Measurements from ENCODE around the gene RAI1. TPM values are rescaled to one million over a fixed set of nuclear protein-coding genes. Genes with fewer than 3 reads are reported as not detected.

RAI1 gene
- total RNA-seq, 4 donors from 2014 or later: 19.4 to 38.2 (median 35.3) TPM

- WGBS, 2 donors: 74 to 79% methylated on average over 10 of the region's 10 CpGs
- no peak overlapping the region for H3K4me3 ChIP-seq (ENCODE audit: low read depth, poor library complexity, severe bottlenecking)
- no peak for TF ChIP-seq CTCF (IDR thresholded peaks at IDR 0.05)
- TF ChIP-seq POLR2A (IDR thresholded peaks at IDR 0.05): no peak
- DNase-seq (ENCODE audit: low spot score in 2 of 2): no peak
- intact Hi-C loops (cut with DNase I; ENCODE audit: low total_unique reads): no loop called here
Measured at GRCh38 chr17:17702449-17703139, 21.3 kb downstream of the RAI1 start.

GRCh38 chr17:17703140-17703919, 22.1 kb downstream of the RAI1 start:
- 54 to 69% methylated on average over 14 of the region's 14 CpGs for WGBS, 2 donors

GRCh38 chr17:17704931-17705330, 23.7 kb downstream of the RAI1 start:
- 99 to 100% methylated on average over 2 of the region's 2 CpGs for WGBS, 2 donors

More at GRCh38 chr17:17703140-17703919, 22.1 kb downstream of the RAI1 start:
- intact Hi-C loops (cut with DNase I; ENCODE audit: low total_unique reads): no loop called here
- DNase-seq (ENCODE audit: low spot score in 2 of 2): no peak
- no peak overlapping the region for H3K4me3 ChIP-seq (ENCODE audit: low read depth, poor library complexity, severe bottlenecking)
- TF ChIP-seq CTCF (IDR thresholded peaks at IDR 0.05) (no peak), POLR2A (IDR thresholded peaks at IDR 0.05) (no peak)

GRCh38 chr17:17706140-17707060, 25.1 kb downstream of the RAI1 start:
- no peak for TF ChIP-seq POLR2A (IDR thresholded peaks at IDR 0.05)
- TF ChIP-seq CTCF (IDR thresholded peaks at IDR 0.05): no peak
- H3K4me3 ChIP-seq (ENCODE audit: low read depth, poor library complexity, severe bottlenecking): no peak overlapping the region
- DNase-seq (ENCODE audit: low spot score in 2 of 2): no peak
- 86 to 88% methylated on average over 12 of the region's 12 CpGs for WGBS, 2 donors
- intact Hi-C loops (cut with DNase I; ENCODE audit: low total_unique reads): no loop called here

More at GRCh38 chr17:17704931-17705330, 23.7 kb downstream of the RAI1 start:
- intact Hi-C loops (cut with DNase I; ENCODE audit: low total_unique reads): no loop called here
- no peak overlapping the region for H3K4me3 ChIP-seq (ENCODE audit: low read depth, poor library complexity, severe bottlenecking)
- TF ChIP-seq CTCF (IDR thresholded peaks at IDR 0.05): no peak
- TF ChIP-seq POLR2A (IDR thresholded peaks at IDR 0.05): no peak
- no peak for DNase-seq (ENCODE audit: low spot score in 2 of 2)

- no peak overlapping the region for H3K4me3 ChIP-seq (ENCODE audit: low read depth, poor library complexity, severe bottlenecking)
- intact Hi-C loops (cut with DNase I; ENCODE audit: low total_unique reads): no loop called here
- DNase-seq (ENCODE audit: low spot score in 2 of 2): no peak
- TF ChIP-seq CTCF (IDR thresholded peaks at IDR 0.05) (no peak), POLR2A (IDR thresholded peaks at IDR 0.05) (no peak)
Measured at GRCh38 chr17:17708295-17708694, 27.0 kb downstream of the RAI1 start.

Measured in lower leg skin (tissue), 4 donors.